ENCODE results near the gene SRCIN1.

SRCIN1 gene

GRCh38 chr17:38561416-38562214 is 44.1 kb downstream of the SRCIN1 start:
- no peak for DNase-seq

- no peak for DNase-seq
These were observed 45.0 kb downstream of the SRCIN1 start for GRCh38 chr17:38560503-38561318.

- peak; percentile 21 for DNase-seq
These were observed 45.9 kb downstream of the SRCIN1 start for GRCh38 chr17:38559880-38560230.

- DNase-seq: peak; percentile 97
These were observed 46.5 kb downstream of the SRCIN1 start for GRCh38 chr17:38559051-38559879.

GRCh38 chr17:38558728-38559050 is 47.1 kb downstream of the SRCIN1 start:
- DNase-seq: no peak

- DNase-seq: peak; percentile 98
These were observed 47.7 kb downstream of the SRCIN1 start for GRCh38 chr17:38557836-38558727.

- no peak for DNase-seq
These were observed 48.4 kb downstream of the SRCIN1 start for GRCh38 chr17:38557396-38557795.

GRCh38 chr17:38556239-38556638 is 49.5 kb downstream of the SRCIN1 start:
- no peak for DNase-seq

- peak; percentile 94 for DNase-seq
These were observed 51.1 kb downstream of the SRCIN1 start for GRCh38 chr17:38554430-38555350.

- no peak for DNase-seq
These were observed 53.4 kb downstream of the SRCIN1 start for GRCh38 chr17:38552343-38552742.

- DNase-seq: no peak
These were observed 54.6 kb downstream of the SRCIN1 start for GRCh38 chr17:38551121-38551520.

GRCh38 chr17:38550661-38551060 is 55.1 kb downstream of the SRCIN1 start:
- no peak for DNase-seq

- no peak for DNase-seq
These were observed 56.5 kb downstream of the SRCIN1 start for GRCh38 chr17:38549285-38549684.

GRCh38 chr17:38547444-38547843 is 58.3 kb downstream of the SRCIN1 start:
- DNase-seq: no peak

- no peak for DNase-seq
These were observed 59.4 kb downstream of the SRCIN1 start for GRCh38 chr17:38546396-38546795.

- no peak for DNase-seq
These were observed 60.1 kb downstream of the SRCIN1 start for GRCh38 chr17:38545531-38546225.

- DNase-seq: no peak
These were observed 60.9 kb downstream of the SRCIN1 start for GRCh38 chr17:38544839-38545209.

GRCh38 chr17:38544175-38544838 is 61.4 kb downstream of the SRCIN1 start:
- DNase-seq: peak; percentile 72

- no peak for DNase-seq
These were observed 62.2 kb downstream of the SRCIN1 start for GRCh38 chr17:38543403-38544174.

Measured in NCI-H1436 (cell line).